NCI-H2029 (cell line): ENCODE measurements around the gene CELF5.

Experiments
- DNase-seq: peaks from one replicate; lab custom pipeline; 2025; lab: John Stamatoyannopoulos, UW

Gene CELF5

GRCh38 chr19:3292958-3293529 lies 68.6 kb downstream of the CELF5 start:
- DNase-seq = no peak

- no peak for DNase-seq
Measured at GRCh38 chr19:3293560-3293959, 69.1 kb downstream of the CELF5 start.

- DNase-seq = no peak
Measured at GRCh38 chr19:3294080-3294850, 69.8 kb downstream of the CELF5 start.

- no peak for DNase-seq
Measured at GRCh38 chr19:3295581-3295980, 71.1 kb downstream of the CELF5 start.

GRCh38 chr19:3296034-3296433 lies 71.6 kb downstream of the CELF5 start:
- DNase-seq = no peak

GRCh38 chr19:3296446-3296845 lies 72.0 kb downstream of the CELF5 start:
- no peak for DNase-seq

GRCh38 chr19:3298853-3299449 lies 74.5 kb downstream of the CELF5 start:
- no peak for DNase-seq

- peak; percentile 26 for DNase-seq
Measured at GRCh38 chr19:3300566-3300965, 76.1 kb downstream of the CELF5 start.

GRCh38 chr19:3302755-3303154 lies 78.3 kb downstream of the CELF5 start:
- no peak for DNase-seq

GRCh38 chr19:3304871-3305423 lies 80.5 kb downstream of the CELF5 start:
- peak; percentile 72 for DNase-seq

- no peak for DNase-seq
Measured at GRCh38 chr19:3309724-3310123, 85.3 kb downstream of the CELF5 start.

- no peak for DNase-seq
Measured at GRCh38 chr19:3310280-3310679, 85.8 kb downstream of the CELF5 start.

- no peak for DNase-seq
Measured at GRCh38 chr19:3310711-3311110, 86.2 kb downstream of the CELF5 start.

GRCh38 chr19:3313199-3313575 lies 88.7 kb downstream of the CELF5 start:
- no peak for DNase-seq

- DNase-seq = no peak
Measured at GRCh38 chr19:3314962-3315675, 90.7 kb downstream of the CELF5 start.

GRCh38 chr19:3315676-3315973 lies 91.2 kb downstream of the CELF5 start:
- DNase-seq = no peak

GRCh38 chr19:3316132-3316648 lies 91.7 kb downstream of the CELF5 start:
- DNase-seq = no peak

- DNase-seq = no peak
Measured at GRCh38 chr19:3316659-3317207, 92.3 kb downstream of the CELF5 start.

GRCh38 chr19:3319643-3320353 lies 95.3 kb downstream of the CELF5 start:
- DNase-seq = no peak

- no peak for DNase-seq
Measured at GRCh38 chr19:3320354-3320670, 95.9 kb downstream of the CELF5 start.

- no peak for DNase-seq
Measured at GRCh38 chr19:3320853-3321252, 96.4 kb downstream of the CELF5 start.

- no peak for DNase-seq
Measured at GRCh38 chr19:3321696-3322095, 97.2 kb downstream of the CELF5 start.
